Mammary epithelial cell (primary cell): ENCODE data around the gene HNF4A.

ENCODE experiments used
- EZH2 ChIP-seq: IDR thresholded peaks from 2 replicates; pipeline ENCODE4 v1.6.1; 2012; ENCODE audit warnings: low read length, inconsistent platforms, borderline replicate concordance
- TF ChIP-seq, protein P1 (sequence below), 2 donors: IDR thresholded peaks in 1 of 2; conservative IDR thresholded peaks in 1 of 2; 2 replicates each; pipeline ENCODE4 v1.5.1; 2011 to 2012; ENCODE audit warnings: inconsistent platforms in 2 of 2, low read length in 2 of 2, mild to moderate bottlenecking in 2 of 2, control low read depth in 1 of 2, low read depth in 1 of 2; ENCODE audit not compliant: insufficient read depth in 1 of 2; ENCODE audit errors: extremely low read depth in 1 of 2

DNA sequence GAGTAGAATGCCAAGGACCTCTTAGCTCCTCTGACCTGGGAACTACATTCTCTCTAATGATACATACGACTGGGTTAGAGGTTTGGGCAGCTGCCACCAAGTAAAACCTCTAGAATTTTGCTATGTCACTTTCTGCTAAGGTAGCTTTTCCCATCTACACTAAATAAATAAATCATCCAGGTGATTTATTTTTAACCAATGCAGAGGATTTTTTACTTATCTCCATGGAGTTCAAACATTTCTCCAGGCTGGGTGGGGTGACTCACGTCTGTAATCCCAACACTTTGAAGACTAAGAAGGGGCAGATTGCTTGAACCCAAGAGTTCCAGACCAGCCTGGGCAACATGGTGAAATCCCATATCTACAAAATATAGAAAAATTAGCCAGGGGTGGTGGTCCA lies 27.1 kb downstream of the HNF4A start:
- no peak for TF ChIP-seq EZH2
- TF ChIP-seq, protein P1, sequence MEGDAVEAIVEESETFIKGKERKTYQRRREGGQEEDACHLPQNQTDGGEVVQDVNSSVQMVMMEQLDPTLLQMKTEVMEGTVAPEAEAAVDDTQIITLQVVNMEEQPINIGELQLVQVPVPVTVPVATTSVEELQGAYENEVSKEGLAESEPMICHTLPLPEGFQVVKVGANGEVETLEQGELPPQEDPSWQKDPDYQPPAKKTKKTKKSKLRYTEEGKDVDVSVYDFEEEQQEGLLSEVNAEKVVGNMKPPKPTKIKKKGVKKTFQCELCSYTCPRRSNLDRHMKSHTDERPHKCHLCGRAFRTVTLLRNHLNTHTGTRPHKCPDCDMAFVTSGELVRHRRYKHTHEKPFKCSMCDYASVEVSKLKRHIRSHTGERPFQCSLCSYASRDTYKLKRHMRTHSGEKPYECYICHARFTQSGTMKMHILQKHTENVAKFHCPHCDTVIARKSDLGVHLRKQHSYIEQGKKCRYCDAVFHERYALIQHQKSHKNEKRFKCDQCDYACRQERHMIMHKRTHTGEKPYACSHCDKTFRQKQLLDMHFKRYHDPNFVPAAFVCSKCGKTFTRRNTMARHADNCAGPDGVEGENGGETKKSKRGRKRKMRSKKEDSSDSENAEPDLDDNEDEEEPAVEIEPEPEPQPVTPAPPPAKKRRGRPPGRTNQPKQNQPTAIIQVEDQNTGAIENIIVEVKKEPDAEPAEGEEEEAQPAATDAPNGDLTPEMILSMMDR (conservative IDR thresholded peaks at IDR 0.05 in 1 of 2, IDR thresholded peaks at IDR 0.05 in 1 of 2; ENCODE audit: extremely low read depth in 1 of 2, insufficient read depth in 1 of 2, low read depth in 1 of 2, low read length in 2 of 2): no peak
